Measurements from ENCODE around the gene SPATA31E1.
"Not testable (repeated sequence)": the region's sequence is repeated elsewhere in the genome, so short reads cannot be mapped to it uniquely, and the experiment has no call there.

Gene SPATA31E1

DNA sequence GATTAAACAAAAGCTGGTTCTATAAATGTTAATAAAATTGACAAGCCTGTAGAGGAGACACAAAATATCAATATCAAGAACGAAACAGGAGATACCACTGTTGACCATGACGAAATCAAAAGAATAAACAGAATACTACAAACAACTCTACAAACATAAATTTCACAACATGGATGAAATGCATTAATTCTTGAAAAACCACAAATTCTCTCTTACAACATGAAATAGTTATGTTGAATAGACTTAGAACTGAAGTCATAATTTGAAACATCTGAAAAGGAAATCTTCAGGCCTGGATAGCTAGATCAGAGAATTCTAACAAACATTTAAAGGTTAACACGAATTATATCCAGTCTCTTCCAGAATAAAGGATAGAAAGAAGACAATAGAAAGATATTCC lies 28.1 kb downstream of the SPATA31E1 start:
- DNase-seq: no peak
- Mint-ChIP-seq H3K4me1 (no peaks in the 10 kb centered on the region), H3K9me3 (no peaks in the 10 kb centered on the region), H3K27ac (no peak overlapping the region), H3K27me3 (peaks cover 5% of the 10 kb centered on the region), H3K4me3 (no peak overlapping the region), H3K36me3 (no peaks in the 10 kb centered on the region)
- CTCF ChIA-PET: no interaction called here

DNA sequence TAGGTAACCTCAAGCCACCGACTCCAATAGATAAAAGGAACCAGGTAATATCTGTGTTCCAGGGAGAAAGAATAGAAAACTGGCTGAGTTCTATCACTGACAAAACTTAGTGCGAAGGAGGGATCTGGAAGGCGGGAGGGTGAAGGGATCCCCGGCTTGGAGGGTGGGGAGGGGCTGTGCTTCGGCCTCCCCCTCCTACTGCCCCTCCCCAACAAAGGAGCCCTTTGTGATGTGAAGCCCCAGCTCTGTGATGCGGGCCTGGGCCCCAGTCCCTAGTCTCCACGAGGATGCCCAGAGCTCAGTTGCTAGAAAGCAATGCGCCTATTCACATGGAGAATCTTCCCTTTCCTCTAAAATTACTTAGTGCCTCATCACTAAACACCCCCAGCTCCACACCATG lies 35.0 kb downstream of the SPATA31E1 start, which contains the start of gene SPATA31C1:
SPATA31C1 (plus strand) TSS at position 301 of the 400 bp plus-strand sequence.
- H3K4me3 Mint-ChIP-seq, DNase-seq, H3K27ac Mint-ChIP-seq, CTCF ChIA-PET, H3K36me3 Mint-ChIP-seq, H3K9me3 Mint-ChIP-seq, H3K27me3 Mint-ChIP-seq, H3K4me1 Mint-ChIP-seq: not testable (repeated sequence)

DNA sequence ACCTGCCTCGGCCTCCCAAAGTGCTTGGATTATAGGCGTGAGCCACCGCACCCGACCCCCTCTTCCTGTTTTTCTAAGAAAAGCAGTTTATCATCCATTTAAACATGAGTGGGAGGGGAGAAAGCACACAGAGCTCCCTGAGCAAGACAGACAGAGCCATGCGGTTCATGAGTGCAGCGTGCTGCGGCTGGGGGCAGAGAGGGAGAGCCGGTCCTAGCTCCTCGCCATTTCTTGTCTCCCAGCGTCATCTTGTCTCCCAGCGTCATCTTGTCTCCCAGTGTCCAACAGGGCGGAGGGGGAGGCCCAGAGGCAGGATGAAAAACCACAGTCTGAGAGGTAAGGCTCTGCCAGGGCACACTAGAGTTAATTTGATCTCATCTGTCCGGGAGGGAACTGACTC lies 36.3 kb downstream of the SPATA31E1 start:
- CTCF ChIA-PET, H3K4me3 Mint-ChIP-seq, DNase-seq, H3K9me3 Mint-ChIP-seq, H3K27ac Mint-ChIP-seq, H3K4me1 Mint-ChIP-seq, H3K36me3 Mint-ChIP-seq, H3K27me3 Mint-ChIP-seq: not testable (repeated sequence)

DNA sequence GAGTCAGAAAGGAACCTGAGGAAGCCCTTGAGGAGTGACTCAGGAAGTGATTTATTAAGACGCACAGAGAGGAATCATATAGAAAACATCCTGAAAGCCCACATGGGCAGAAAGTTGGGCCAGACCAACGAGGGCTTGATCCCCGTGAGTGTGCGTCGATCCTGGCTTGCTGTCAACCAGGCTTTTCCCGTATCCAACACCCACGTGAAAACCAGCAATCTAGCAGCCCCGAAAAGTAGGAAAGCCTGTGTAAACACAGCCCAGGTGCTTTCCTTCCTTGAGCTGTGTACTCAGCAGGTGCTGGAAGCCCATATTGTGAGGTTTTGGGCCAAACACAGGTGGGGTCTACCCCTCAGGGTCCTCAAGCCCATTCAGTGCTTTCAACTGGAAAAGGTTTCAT lies 38.9 kb downstream of the SPATA31E1 start:
- H3K27ac Mint-ChIP-seq, H3K27me3 Mint-ChIP-seq, H3K36me3 Mint-ChIP-seq, H3K4me3 Mint-ChIP-seq, DNase-seq, H3K4me1 Mint-ChIP-seq, CTCF ChIA-PET, H3K9me3 Mint-ChIP-seq: not testable (repeated sequence)

DNA sequence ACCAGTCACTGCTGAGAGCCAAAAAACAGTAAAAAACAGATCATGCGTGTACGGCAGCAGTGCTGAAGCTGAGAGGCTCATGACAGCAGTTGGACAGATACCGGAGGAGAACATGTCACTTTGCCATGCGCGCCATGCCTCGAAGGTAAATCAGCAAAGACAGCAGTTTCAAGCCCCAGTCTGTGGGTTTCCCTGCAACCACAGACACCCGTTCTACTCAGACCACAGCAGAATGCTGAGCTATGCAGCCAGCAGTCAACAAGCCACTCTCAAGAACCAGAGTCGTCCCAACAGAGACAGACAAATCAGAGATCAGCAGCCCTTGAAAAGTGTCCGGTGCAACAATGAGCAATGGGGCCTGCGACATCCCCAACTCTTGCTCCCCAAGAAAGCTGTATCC lies 40.3 kb downstream of the SPATA31E1 start:
- H3K27me3 Mint-ChIP-seq, H3K4me3 Mint-ChIP-seq, H3K27ac Mint-ChIP-seq, H3K4me1 Mint-ChIP-seq, H3K36me3 Mint-ChIP-seq, CTCF ChIA-PET, H3K9me3 Mint-ChIP-seq: not testable (repeated sequence)
- peak; percentile 39 for DNase-seq

DNA sequence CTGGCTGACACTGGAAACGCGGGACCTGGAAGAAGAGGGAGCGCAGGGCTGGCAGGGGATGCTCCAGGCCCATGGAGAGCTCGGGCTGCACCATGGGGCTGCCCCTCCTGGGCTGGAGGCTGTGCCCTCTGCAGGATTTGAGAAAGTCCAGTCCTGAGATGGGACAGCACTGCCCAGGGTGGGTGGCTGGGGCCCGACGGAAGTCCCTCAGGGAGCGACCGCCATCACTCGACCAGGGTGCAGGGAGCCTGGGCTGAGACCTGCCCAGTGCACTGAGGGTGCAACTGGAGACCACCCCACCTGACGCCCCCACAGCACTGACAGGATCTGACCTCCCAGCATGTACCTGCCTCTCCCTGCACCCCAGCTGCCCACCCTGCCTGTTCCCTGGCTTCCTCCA lies 42.2 kb downstream of the SPATA31E1 start:
- DNase-seq, H3K36me3 Mint-ChIP-seq, CTCF ChIA-PET, H3K9me3 Mint-ChIP-seq, H3K27ac Mint-ChIP-seq, H3K4me3 Mint-ChIP-seq, H3K4me1 Mint-ChIP-seq, H3K27me3 Mint-ChIP-seq: not testable (repeated sequence)

GRCh38 chr9:87929152-87929551 lies 46.5 kb downstream of the SPATA31E1 start:
- H3K4me3 Mint-ChIP-seq, H3K27ac Mint-ChIP-seq, H3K4me1 Mint-ChIP-seq, CTCF ChIA-PET, H3K36me3 Mint-ChIP-seq, H3K9me3 Mint-ChIP-seq, DNase-seq, H3K27me3 Mint-ChIP-seq: not testable (repeated sequence)

- H3K27me3 Mint-ChIP-seq, H3K4me1 Mint-ChIP-seq, DNase-seq, H3K27ac Mint-ChIP-seq, H3K36me3 Mint-ChIP-seq, CTCF ChIA-PET, H3K4me3 Mint-ChIP-seq, H3K9me3 Mint-ChIP-seq: not testable (repeated sequence)
These were observed 51.8 kb downstream of the SPATA31E1 start for GRCh38 chr9:87934444-87934843.

DNA sequence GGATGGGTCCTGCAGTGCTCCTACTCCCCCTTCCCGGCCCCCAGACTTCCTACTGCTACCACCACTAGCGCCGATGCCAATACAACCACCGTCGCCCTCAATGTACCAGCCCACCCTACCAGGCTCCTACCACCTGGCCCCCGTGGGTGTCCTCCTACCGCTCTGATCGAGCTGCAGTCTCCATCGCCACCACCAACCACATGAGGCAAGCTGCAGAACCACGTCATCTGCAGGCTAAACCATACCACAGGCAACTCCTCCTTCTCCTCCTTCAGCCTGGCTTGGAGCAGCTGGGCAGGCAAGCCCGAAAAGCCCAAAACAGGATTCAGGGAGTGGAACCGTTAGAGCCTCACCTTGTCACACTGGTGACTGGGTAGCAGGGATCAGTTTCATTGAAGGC lies 54.7 kb downstream of the SPATA31E1 start:
- DNase-seq, H3K27me3 Mint-ChIP-seq, H3K27ac Mint-ChIP-seq, H3K4me1 Mint-ChIP-seq, H3K9me3 Mint-ChIP-seq, CTCF ChIA-PET, H3K36me3 Mint-ChIP-seq, H3K4me3 Mint-ChIP-seq: not testable (repeated sequence)

- H3K36me3 Mint-ChIP-seq, H3K9me3 Mint-ChIP-seq, CTCF ChIA-PET, H3K4me1 Mint-ChIP-seq, H3K27me3 Mint-ChIP-seq, H3K27ac Mint-ChIP-seq, DNase-seq, H3K4me3 Mint-ChIP-seq: not testable (repeated sequence)
These were observed 55.2 kb downstream of the SPATA31E1 start for GRCh38 chr9:87937918-87938317.

DNA sequence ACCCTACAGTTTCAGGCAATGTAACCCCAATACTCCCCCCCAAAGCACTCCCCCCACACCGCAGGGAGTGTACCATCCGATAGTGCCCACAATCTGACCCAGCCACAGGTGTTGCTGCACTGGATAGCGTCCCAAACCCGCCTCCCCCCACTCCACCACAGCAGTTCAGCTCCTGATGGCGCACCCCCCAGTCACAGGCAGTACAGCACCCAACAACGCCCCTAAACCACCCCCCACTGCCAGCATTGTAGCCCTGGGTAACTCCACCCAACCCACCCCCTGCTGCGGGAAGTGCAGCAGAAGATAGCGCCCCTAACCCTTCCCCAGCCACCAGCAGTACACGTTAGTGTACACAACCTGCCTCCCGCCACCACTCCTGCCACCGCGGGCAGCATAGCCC lies 55.7 kb downstream of the SPATA31E1 start:
- H3K27me3 Mint-ChIP-seq, H3K9me3 Mint-ChIP-seq, DNase-seq, CTCF ChIA-PET, H3K4me1 Mint-ChIP-seq, H3K36me3 Mint-ChIP-seq, H3K4me3 Mint-ChIP-seq, H3K27ac Mint-ChIP-seq: not testable (repeated sequence)
